GM12878 (cell line): ENCODE data around the gene MCC. TPM values are rescaled to one million over a fixed set of nuclear protein-coding genes. Genes with fewer than 3 reads are reported as not detected.

ENCODE experiments used
- CUX1 ChIP-seq: IDR thresholded peaks from 2 replicates; pipeline ENCODE4 v1.6.1; 2012; ENCODE audit warnings: improper control_type of control experiment, low read depth, low read length; ENCODE audit not compliant: insufficient replicate concordance
- IRF3 ChIP-seq: fragments of 450-650 bp; IDR thresholded peaks from 2 replicates; pipeline ENCODE4 v1.6.1; 2014; ENCODE audit warnings: mild to moderate bottlenecking
- MTA2 ChIP-seq: fragments of 450-650 bp; IDR thresholded peaks from 2 replicates; pipeline ENCODE4 v1.6.1; 2016; ENCODE audit warnings: low read depth, mild to moderate bottlenecking, moderate library complexity
- POLR2AphosphoS5 ChIP-seq: IDR thresholded peaks from 2 replicates; pipeline ENCODE4 v1.6.1; 2011; ENCODE audit warnings: mild to moderate bottlenecking, low read length, inconsistent platforms
- POU2F2 ChIP-seq: IDR thresholded peaks from 3 replicates; pipeline ENCODE4 v1.6.1; 2011; ENCODE audit warnings: low read depth, mild to moderate bottlenecking, low read length, borderline replicate concordance
- STAT1 ChIP-seq: fragments of 450-650 bp; conservative IDR thresholded peaks from 2 replicates; pipeline ENCODE4 v1.6.1; 2014; ENCODE audit warnings: antibody characterized with exemption, mild to moderate bottlenecking
- ZBTB33 ChIP-seq: fragments of 450-650 bp; IDR thresholded peaks from 2 replicates; pipeline ENCODE4 v1.6.1; 2017; ENCODE audit warnings: mild to moderate bottlenecking
- ZNF592 ChIP-seq: fragments of 450-650 bp; IDR thresholded peaks from 2 replicates; pipeline ENCODE4 v1.6.1; 2017; ENCODE audit warnings: mild to moderate bottlenecking, moderate library complexity
- polyA plus RNA-seq, 11 experiments: library from polyadenylated mRNA; depleted of rRNA in 4 of 11; unstranded in 6 of 11; stranded (reverse) in 5 of 11; fragments of >200 nt; fragmentation: Nextera tagmentation in 4 of 11; fragmentation: Illumina TruSeq in 1 of 11; extraction: Ambion mirVana in 4 of 11; extraction: Trizol in 1 of 11; gene quantifications; 1 replicate in 1 of 11; 2 replicates in 10 of 11; pipeline versions ENCODE4 v1.2.1 to v1.2.3, GENCODE V29; 2011 to 2016; ENCODE audit warnings: inconsistent platforms in 2 of 11, missing spikeins in 2 of 11, low read depth in 1 of 11
- total RNA-seq, 4 experiments: library from RNA; depleted of rRNA in 3 of 4; stranded (reverse); fragments of >200 nt in 3 of 4; fragmentation: Illumina TruSeq in 1 of 4; extraction: Trizol in 1 of 4; gene quantifications; 2 replicates each; pipeline versions ENCODE4 v1.2.1 to v1.2.3, GENCODE V29; 2013 to 2021

The MCC gene
- total and polyA plus RNA-seq, 10 of the 15 experiments (the other 5 are each of a cell fraction or from before 2014, with no cell fraction given): 0.03 to 0.86 (median 0.16) TPM

- TF ChIP-seq CUX1 (no peak), STAT1 (no peak), IRF3 (no peak), ZBTB33 (no peak), MTA2 (no peak), POU2F2 (no peak), ZNF592 (no peak), POLR2AphosphoS5 (no peak)
Observed at GRCh38 chr5:113354055-113354454, 134.2 kb downstream of the MCC start (continued).
